ENCODE measurements around the gene RIC3.

The RIC3 gene

GRCh38 chr11:8102296-8102915 is 66.4 kb downstream of the RIC3 start:
- no peak for DNase-seq

GRCh38 chr11:8101421-8101820 is 67.4 kb downstream of the RIC3 start:
- DNase-seq = no peak

- no peak for DNase-seq
Observed at GRCh38 chr11:8100605-8101004, 68.2 kb downstream of the RIC3 start.

GRCh38 chr11:8100158-8100557 is 68.7 kb downstream of the RIC3 start:
- no peak for DNase-seq

- peak; percentile 58 to 68 for DNase-seq
Observed at GRCh38 chr11:8099291-8099899, 69.4 kb downstream of the RIC3 start.

GRCh38 chr11:8098879-8099278 is 69.9 kb downstream of the RIC3 start:
- DNase-seq = no peak

GRCh38 chr11:8098361-8098760 is 70.5 kb downstream of the RIC3 start:
- DNase-seq = no peak

GRCh38 chr11:8097926-8098325 is 70.9 kb downstream of the RIC3 start:
- DNase-seq = no peak

GRCh38 chr11:8097468-8097867 is 71.4 kb downstream of the RIC3 start:
- no peak for DNase-seq

GRCh38 chr11:8097062-8097461 is 71.8 kb downstream of the RIC3 start:
- DNase-seq = no peak

- DNase-seq = no peak
Observed at GRCh38 chr11:8096575-8096974, 72.2 kb downstream of the RIC3 start.

- DNase-seq = no peak
Observed at GRCh38 chr11:8095806-8096522, 72.9 kb downstream of the RIC3 start.

- no peak for DNase-seq
Observed at GRCh38 chr11:8095371-8095770, 73.5 kb downstream of the RIC3 start.

- DNase-seq = no peak
Observed at GRCh38 chr11:8094656-8095055, 74.2 kb downstream of the RIC3 start.

GRCh38 chr11:8093931-8094575 is 74.8 kb downstream of the RIC3 start:
- DNase-seq = no peak

- peak; percentile 63 to 75 for DNase-seq
Observed at GRCh38 chr11:8092587-8093424, 76.0 kb downstream of the RIC3 start.

GRCh38 chr11:8091721-8092120 is 77.1 kb downstream of the RIC3 start:
- DNase-seq = no peak

- peak in 1 of 2 experiments; percentile 21 for DNase-seq
Observed at GRCh38 chr11:8090756-8091155, 78.1 kb downstream of the RIC3 start.

- no peak for DNase-seq
Observed at GRCh38 chr11:8089791-8090510, 78.9 kb downstream of the RIC3 start.

GRCh38 chr11:8087756-8088155 is 81.1 kb downstream of the RIC3 start:
- DNase-seq = no peak

GRCh38 chr11:8087185-8087584 is 81.6 kb downstream of the RIC3 start:
- DNase-seq = no peak

GRCh38 chr11:8086571-8086970 is 82.3 kb downstream of the RIC3 start:
- no peak for DNase-seq
